T-helper 1 cell (primary cell): ENCODE results near the gene ECSIT.
A peak's percentile ranks its signal among the peaks of the same experiment; 100 is the strongest.
"Not testable (repeated sequence)": the region's sequence is repeated elsewhere in the genome, so short reads cannot be mapped to it uniquely, and the experiment has no call there.

Experiments
- DNase-seq, 5 donors: peaks; one replicate each; pipeline ENCODE4 v3.0.0-alpha.2; 2012 to 2020
- total RNA-seq, 4 donors: gene quantifications; one replicate each; lab custom pipeline; 2026; lab: John Stamatoyannopoulos, UW

ECSIT gene, protein sequence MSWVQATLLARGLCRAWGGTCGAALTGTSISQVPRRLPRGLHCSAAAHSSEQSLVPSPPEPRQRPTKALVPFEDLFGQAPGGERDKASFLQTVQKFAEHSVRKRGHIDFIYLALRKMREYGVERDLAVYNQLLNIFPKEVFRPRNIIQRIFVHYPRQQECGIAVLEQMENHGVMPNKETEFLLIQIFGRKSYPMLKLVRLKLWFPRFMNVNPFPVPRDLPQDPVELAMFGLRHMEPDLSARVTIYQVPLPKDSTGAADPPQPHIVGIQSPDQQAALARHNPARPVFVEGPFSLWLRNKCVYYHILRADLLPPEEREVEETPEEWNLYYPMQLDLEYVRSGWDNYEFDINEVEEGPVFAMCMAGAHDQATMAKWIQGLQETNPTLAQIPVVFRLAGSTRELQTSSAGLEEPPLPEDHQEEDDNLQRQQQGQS
- 22.2 to 33.5 (median 27.9) reads per million in 4 donors for total RNA-seq

GRCh38 chr19:11528551-11529341 lies at the start of gene ECSIT:
Gene ECSIT (minus strand): TSS chr19:11529134. CDS start chr19:11519170, 9,964 bp downstream.
- DNase-seq = peak; percentile 77 to 96 (median 87)

GRCh38 chr19:11577451-11578257 lies 48.7 kb upstream of the ECSIT start, which contains the start of gene ACP5:
Gene ACP5 (minus strand): TSS chr19:11577645. CDS start chr19:11577317, 328 bp downstream.
- DNase-seq = no peak

DNA sequence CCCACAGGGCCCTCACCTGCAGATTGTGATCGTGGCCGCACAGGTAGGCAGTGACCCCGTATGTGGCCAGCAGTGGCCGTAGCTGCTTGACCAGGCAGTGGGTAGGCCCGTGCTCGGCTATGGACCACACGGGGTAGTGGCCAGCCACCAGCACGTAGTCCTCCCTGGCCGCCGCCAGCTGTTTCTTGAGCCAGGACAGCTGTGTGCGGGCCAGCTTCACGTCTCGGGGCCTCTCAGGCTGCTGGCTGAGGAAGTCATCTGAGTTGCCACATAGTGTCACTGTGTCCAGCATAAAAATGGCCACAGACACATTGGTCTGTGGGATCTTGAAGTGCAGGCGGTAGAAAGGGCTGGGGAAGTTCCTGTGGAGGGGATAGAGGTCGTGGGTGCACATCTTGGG lies 47.3 kb upstream of the ECSIT start:
- DNase-seq = no peak

- no peak for DNase-seq
Measured at GRCh38 chr19:11574689-11575088, 45.8 kb upstream of the ECSIT start.

DNA sequence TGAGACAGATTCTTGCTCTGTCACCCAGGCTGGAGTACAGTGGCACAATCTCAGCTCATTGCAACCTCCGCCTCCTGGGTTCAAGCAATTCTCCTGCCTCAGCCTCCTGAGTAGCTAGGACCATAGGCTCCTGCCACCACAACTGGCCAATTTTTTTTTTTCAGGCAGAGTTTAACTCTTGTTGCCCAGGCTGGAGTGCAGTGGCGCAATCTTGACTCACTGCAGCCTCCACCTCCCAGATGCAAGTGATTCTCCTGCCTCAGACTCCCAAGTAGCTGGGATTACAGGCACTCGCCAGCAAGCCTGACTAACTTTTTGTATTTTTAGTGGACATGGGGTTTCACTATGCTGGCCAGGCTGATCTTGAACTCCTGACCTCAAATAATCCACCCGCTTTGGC lies 44.8 kb upstream of the ECSIT start:
- not testable (repeated sequence) for DNase-seq

DNA sequence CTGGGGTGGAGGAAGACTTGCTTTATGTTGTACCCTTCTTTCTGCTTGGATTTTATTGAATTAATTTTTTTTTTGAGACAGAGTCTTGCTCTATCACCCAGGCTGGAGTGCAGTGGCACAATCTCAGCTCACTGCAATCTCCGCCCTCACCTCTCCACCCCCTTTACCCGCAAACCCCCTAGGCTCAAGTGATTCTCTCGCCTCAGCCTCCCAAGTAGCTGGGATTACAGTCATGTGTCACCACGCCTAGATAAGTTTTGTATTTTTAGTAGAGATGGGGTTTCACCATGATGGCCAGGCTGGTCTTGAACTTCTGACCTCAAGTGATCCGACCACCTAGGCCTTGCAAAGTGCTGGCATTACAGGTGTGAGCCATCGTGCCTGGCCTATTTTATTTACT lies 44.4 kb upstream of the ECSIT start:
- DNase-seq = not testable (repeated sequence)

- no peak for DNase-seq
Measured at GRCh38 chr19:11570039-11570462, 41.1 kb upstream of the ECSIT start.

DNA sequence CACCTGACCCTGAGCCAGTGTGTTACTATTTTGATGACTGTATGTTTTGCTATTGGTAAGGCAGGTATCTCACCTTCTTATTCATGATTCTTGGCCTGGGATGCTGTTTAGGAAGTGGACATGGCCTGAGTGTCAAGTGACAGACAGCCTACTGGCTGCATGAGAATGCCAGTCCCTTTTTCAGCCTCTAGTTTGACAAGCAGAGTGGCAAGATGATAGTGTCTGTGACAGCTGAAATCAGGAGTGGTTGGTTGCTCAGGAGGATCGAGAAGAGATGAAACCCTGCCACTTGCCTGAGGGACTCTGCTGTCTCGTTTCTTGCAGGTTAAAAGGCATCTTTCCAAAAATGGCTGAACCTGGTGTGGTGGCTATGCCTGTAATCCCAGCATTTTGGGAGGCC lies 37.2 kb upstream of the ECSIT start:
- no peak for DNase-seq

GRCh38 chr19:11565649-11565980 lies 36.7 kb upstream of the ECSIT start:
- DNase-seq = not testable (repeated sequence)

DNA sequence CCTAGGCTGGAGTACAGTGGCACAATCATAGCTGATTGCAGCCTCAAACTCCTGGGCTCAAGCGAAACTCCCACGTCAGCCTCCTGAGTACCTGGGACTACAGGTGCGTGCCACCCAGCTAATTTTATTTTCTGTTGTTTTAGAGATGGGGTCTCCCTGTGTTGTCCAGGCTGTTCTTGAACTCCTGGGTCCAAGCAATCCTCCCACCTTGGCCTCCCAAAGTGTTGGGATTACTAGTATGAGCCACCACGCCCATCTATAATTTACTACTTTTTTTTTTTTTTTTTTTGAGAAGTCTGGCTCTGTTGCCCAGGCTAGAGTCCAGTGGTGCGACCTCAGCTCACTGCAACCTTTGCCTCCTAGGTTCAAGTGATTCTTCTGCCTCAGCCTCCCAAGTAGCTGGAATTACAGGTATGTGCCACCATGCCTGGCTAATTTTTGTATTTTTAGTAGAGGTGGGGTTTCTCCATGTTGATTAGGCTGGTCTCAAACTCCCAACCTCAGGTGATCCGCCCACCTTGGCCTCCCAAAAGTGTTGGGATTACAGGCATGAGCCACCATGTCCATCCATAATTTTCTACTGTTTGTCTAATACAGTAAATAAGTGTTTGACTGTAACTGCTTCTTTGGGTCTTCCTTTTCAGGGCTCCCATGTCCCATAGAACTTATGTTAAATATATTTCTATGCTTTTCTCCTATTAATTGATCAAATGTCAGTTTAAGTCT lies 35.3 kb upstream of the ECSIT start:
- DNase-seq = not testable (repeated sequence)

- no peak for DNase-seq
Measured at GRCh38 chr19:11563532-11563931, 34.6 kb upstream of the ECSIT start.

GRCh38 chr19:11560404-11561051 lies 31.6 kb upstream of the ECSIT start:
- DNase-seq = peak in 4 of 5 donors; percentile 35 to 82 (median 42)

DNA sequence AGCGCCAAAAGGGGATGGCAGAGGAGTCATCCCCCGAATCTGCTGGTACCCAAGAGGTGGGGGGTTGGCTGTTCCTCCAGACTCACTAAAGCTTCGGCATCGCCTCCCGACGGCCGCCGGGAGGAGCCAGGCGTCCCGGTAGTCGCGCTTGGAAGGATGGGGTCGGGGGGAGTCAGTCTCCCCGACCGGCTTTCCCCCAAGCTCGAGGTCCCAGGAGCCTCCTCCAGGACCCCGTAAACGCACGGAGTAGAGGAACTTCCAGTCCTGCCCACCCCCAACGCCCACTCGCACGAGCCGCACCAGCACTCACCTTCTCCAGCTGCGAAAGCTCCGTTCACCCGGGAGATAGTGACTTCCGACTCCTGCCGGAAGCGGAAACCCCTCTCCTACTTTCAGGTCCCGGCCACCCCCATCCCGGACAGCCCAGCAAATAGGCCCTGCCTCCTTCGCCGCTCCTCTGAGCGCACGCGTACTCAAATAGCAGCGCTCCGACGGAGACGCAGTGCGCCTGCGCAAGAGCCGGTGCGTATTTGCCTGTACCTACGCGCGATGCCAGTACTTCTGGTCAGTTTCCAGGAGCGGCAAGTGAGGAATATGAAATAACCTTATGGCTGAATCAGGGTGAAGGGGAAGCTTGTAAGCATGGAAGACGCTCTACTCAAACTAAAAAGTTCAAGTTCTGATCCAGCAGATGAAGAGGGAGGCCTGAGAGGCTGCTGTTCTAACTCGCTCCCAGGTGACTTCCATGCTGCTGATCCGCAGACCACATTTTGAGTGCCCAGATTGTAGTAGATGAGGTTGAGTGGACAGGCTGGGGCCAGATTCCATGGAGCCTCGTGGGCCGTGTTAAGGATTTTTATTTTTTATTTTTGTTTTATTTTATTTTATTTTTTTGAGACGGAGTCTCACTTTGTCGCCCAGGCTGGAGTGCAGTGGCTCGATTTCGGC lies 30.2 kb upstream of the ECSIT start, which contains the start of gene ELOF1:
TSS of gene ELOF1 (minus strand) at position 350 of the 948 bp plus-strand sequence. CDS start 4,883 bp downstream, outside the sequence.
- peak; percentile 94 to 98 (median 96) for DNase-seq

- DNase-seq = no peak
Measured at GRCh38 chr19:11556634-11557420, 27.9 kb upstream of the ECSIT start.

DNA sequence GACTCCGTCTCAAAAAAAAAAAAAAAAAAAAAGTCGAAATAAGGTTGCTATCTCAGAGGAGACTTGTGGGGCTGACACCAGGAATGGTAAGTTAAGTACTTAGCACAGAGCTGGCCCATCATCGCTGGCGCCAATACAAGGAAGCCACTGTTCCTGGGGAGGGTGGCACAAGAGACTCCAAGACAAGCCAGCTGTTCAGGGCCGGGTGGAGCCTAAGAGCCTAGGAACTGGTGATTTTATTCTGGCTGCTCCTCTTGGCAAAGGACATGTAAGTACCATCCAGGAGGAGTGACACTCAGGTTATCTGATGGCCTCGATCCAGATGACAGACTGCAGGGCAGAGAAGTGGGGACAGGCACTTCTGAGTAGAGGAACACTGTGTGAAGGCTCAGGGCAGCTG lies 26.3 kb upstream of the ECSIT start:
- DNase-seq = no peak

- peak in 1 of 5 donors; percentile 43 for DNase-seq
Measured at GRCh38 chr19:11554160-11554559, 25.2 kb upstream of the ECSIT start.

DNA sequence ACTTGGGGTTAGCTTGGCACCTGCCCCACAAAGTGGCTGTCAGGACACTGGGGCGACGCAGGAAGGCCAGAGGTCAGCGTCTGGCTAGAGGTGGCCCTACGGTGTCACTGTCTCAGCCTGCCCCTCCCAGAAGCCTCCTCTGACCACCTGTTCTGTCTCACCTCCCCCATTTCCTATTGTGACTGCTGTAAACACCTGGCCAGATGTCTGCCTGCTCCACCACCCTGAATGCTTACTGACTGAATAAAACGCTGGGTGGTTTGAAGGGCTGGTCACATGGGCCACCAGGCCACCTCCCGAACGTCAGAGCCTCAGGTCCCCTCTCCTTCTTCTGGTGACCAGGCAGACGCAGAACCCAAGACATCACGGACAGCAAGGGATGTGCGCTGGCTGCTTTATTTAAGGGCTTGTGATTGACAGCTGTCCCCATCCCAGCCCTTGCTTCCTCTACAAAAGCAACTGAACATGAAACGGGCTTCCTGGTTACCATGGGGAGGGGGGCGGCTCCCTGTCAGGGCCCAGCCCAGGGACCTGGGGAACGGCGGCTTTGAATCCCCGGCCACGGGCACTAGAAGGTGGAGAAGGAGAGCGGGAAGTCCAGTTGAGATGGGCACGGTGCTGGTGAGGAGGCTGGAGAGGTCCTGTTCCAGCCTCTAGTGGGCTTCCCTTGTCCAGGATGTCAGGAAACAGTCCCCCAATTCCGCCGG lies 23.9 kb upstream of the ECSIT start:
- DNase-seq = no peak

DNA sequence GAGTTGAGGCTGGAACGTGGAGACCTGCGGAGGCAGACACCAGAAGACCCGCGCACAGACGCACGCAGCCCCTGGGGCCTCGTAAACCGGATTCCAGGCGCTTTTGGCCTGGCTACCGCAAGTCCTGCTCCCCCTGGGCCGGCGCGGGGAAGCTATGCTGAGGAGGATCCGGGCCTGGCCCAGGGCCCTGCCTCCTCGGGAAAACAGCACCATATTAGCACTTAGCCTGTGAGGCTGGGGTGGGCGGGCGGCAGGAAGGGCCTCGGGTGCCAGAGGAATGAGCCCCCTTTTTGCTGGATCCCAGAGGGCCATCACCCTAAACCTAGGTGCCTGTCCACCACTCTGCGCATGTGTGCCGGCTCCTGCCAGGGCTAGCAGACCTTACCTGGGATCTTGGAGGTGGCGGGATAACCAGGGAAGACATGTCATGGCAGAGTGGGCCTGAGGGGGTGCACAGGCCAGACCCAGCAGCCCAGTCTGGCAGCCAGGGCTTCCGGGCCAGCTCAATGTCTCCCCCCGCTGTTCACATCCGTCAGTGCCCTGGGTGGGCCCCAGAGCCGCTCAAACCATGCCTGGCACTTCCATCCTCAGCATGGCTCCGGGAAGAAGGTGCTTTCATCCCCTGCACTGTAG lies 22.8 kb upstream of the ECSIT start:
- DNase-seq = no peak
